ENCODE results near the gene IL5. TPM values are rescaled to one million over a fixed set of nuclear protein-coding genes. Genes with fewer than 3 reads are reported as not detected.
A peak's percentile ranks its signal among the peaks of the same experiment; 100 is the strongest.
"Not testable (repeated sequence)": the region's sequence is repeated elsewhere in the genome, so short reads cannot be mapped to it uniquely, and the experiment has no call there.

The IL5 gene
- not detected for total RNA-seq

- intact Hi-C loops (cut with DNase I), result no loop called here
- DNase-seq (ENCODE audit: low spot score), result no peak
- no peak for ATAC-seq
Observed at GRCh38 chr5:132543472-132544201, at the start of gene IL5. TSS of gene IL5 (minus strand) at chr5:132543522. CDS start at chr5:132543478, 44 bp downstream.

- ATAC-seq, result no peak
- intact Hi-C loops (cut with DNase I), result no loop called here
- no peak for DNase-seq (ENCODE audit: low spot score)
Observed at GRCh38 chr5:132592521-132592920, 49.2 kb upstream of the IL5 start.

GRCh38 chr5:132591145-132591544, 47.8 kb upstream of the IL5 start:
- DNase-seq (ENCODE audit: low spot score), result no peak
- intact Hi-C loops (cut with DNase I), result no loop called here
- no peak for ATAC-seq

- intact Hi-C loops (cut with DNase I), result no loop called here
- ATAC-seq (no peak), DNase-seq (ENCODE audit: low spot score) (no peak)
Observed at GRCh38 chr5:132589467-132589866, 46.1 kb upstream of the IL5 start.

GRCh38 chr5:132586063-132586462, 42.7 kb upstream of the IL5 start:
- intact Hi-C loops (cut with DNase I), result no loop called here
- ATAC-seq (no peak), DNase-seq (ENCODE audit: low spot score) (no peak)

- ATAC-seq; DNase-seq (ENCODE audit: low spot score); intact Hi-C loops (cut with DNase I): not testable (repeated sequence)
Observed at GRCh38 chr5:132584560-132584959, 41.2 kb upstream of the IL5 start.

GRCh38 chr5:132576123-132576522, 32.8 kb upstream of the IL5 start:
- DNase-seq (ENCODE audit: low spot score) (no peak), ATAC-seq (no peak)
- intact Hi-C loops (cut with DNase I), result no loop called here

- DNase-seq (ENCODE audit: low spot score) (no peak), ATAC-seq (no peak)
- intact Hi-C loops (cut with DNase I), result no loop called here
Observed at GRCh38 chr5:132566657-132567056, 23.3 kb upstream of the IL5 start.

GRCh38 chr5:132564555-132564954, 21.2 kb upstream of the IL5 start:
- intact Hi-C loops (cut with DNase I); DNase-seq (ENCODE audit: low spot score); ATAC-seq: not testable (repeated sequence)

GRCh38 chr5:132561601-132562000, 18.3 kb upstream of the IL5 start:
- ATAC-seq (no peak), DNase-seq (ENCODE audit: low spot score) (no peak)
- intact Hi-C loops (cut with DNase I), result no loop called here

GRCh38 chr5:132559383-132560060, 16.2 kb upstream of the IL5 start:
- intact Hi-C loops (cut with DNase I), result no loop called here
- no peak for DNase-seq (ENCODE audit: low spot score)
- ATAC-seq, result no peak

GRCh38 chr5:132557478-132558172, 14.3 kb upstream of the IL5 start:
- ATAC-seq (peak; percentile 52), DNase-seq (ENCODE audit: low spot score) (no peak)
- intact Hi-C loops (cut with DNase I), result no loop called here

- ATAC-seq, result peak; percentile 99
- intact Hi-C loops (cut with DNase I), result no loop called here
- DNase-seq (ENCODE audit: low spot score), result peak; percentile 95
Observed at GRCh38 chr5:132556763-132557477, 13.6 kb upstream of the IL5 start, which contains the start of gene RAD50. TSS of gene RAD50 (plus strand) at chr5:132556977. CDS start at chr5:132557325, 348 bp downstream.

GRCh38 chr5:132556153-132556762, 12.9 kb upstream of the IL5 start:
- DNase-seq (ENCODE audit: low spot score), result no peak
- intact Hi-C loops (cut with DNase I), result no loop called here
- no peak for ATAC-seq

GRCh38 chr5:132549576-132549975, 6.3 kb upstream of the IL5 start:
- DNase-seq (ENCODE audit: low spot score) (no peak), ATAC-seq (no peak)
- intact Hi-C loops (cut with DNase I), result no loop called here

- ATAC-seq; intact Hi-C loops (cut with DNase I); DNase-seq (ENCODE audit: low spot score): not testable (repeated sequence)
Observed at GRCh38 chr5:132548834-132549233, 5.5 kb upstream of the IL5 start.

- DNase-seq (ENCODE audit: low spot score) (no peak), ATAC-seq (no peak)
- intact Hi-C loops (cut with DNase I), result no loop called here
Observed at GRCh38 chr5:132547269-132547668, 3.9 kb upstream of the IL5 start.

- ATAC-seq (no peak), DNase-seq (ENCODE audit: low spot score) (no peak)
- intact Hi-C loops (cut with DNase I), result no loop called here
Observed at GRCh38 chr5:132546108-132546507, 2.8 kb upstream of the IL5 start.

GRCh38 chr5:132540764-132541163, 2.6 kb downstream of the IL5 start:
- ATAC-seq (no peak), DNase-seq (ENCODE audit: low spot score) (no peak)
- intact Hi-C loops (cut with DNase I), result no loop called here

Measured in sciatic nerve (tissue), 2 donors.